WTC11 (cell line): ENCODE measurements around the gene PRKCE.

ENCODE experiments used
- ETV6 ChIP-seq: sonication (generic); formaldehyde crosslinking; IDR thresholded peaks from 2 replicates; pipeline ENCODE4 v1.8.1; 2022; ENCODE audit warnings: mild to moderate bottlenecking, missing genetic modification reagents
- GABPB1 ChIP-seq: sonication (generic); formaldehyde crosslinking; IDR thresholded peaks from 2 replicates; pipeline ENCODE4 v1.8.1; 2023; ENCODE audit warnings: mild to moderate bottlenecking, missing genetic modification reagents
- MAX ChIP-seq: sonication (generic); formaldehyde crosslinking; IDR thresholded peaks from 2 replicates; pipeline ENCODE4 v1.8.0; 2022; ENCODE audit warnings: mild to moderate bottlenecking, missing genetic modification reagents
- MLX ChIP-seq: sonication (generic); formaldehyde crosslinking; IDR thresholded peaks from 2 replicates; pipeline ENCODE4 v1.8.1; 2023; ENCODE audit warnings: mild to moderate bottlenecking, missing genetic modification reagents, moderate library complexity
- MXD4 ChIP-seq: fragments of 250-450 bp; sonication (Bioruptor Pico); IDR thresholded peaks from 2 replicates; pipeline ENCODE4 v1.8.0; 2021; ENCODE audit warnings: mild to moderate bottlenecking, moderate library complexity, borderline replicate concordance
- MYBL2 ChIP-seq: sonication (generic); formaldehyde crosslinking; IDR thresholded peaks from 2 replicates; pipeline ENCODE4 v1.8.1; 2023; ENCODE audit warnings: mild to moderate bottlenecking, moderate library complexity, missing genetic modification reagents
- SP1 ChIP-seq: sonication (generic); formaldehyde crosslinking; conservative IDR thresholded peaks from 2 replicates; pipeline ENCODE4 v1.8.1; 2022; ENCODE audit warnings: missing genetic modification reagents
- ZNF121 ChIP-seq: sonication (generic); formaldehyde crosslinking; IDR thresholded peaks from 2 replicates; pipeline ENCODE4 v1.8.0; 2023; ENCODE audit warnings: missing genetic modification reagents
- ZNF263 ChIP-seq: sonication (generic); formaldehyde crosslinking; IDR thresholded peaks from 2 replicates; pipeline ENCODE4 v1.8.1; 2022; ENCODE audit warnings: low read depth, mild to moderate bottlenecking, moderate library complexity, missing genetic modification reagents
- TF ChIP-seq, protein P1 (sequence below): fragments of 200-600 bp; IDR thresholded peaks from 2 replicates; pipeline ENCODE4 v1.8.0; 2022; ENCODE audit warnings: antibody characterized with exemption
- TF ChIP-seq, protein P2 (sequence below): sonication (generic); formaldehyde crosslinking; IDR thresholded peaks from 2 replicates; pipeline ENCODE4 v1.8.1; 2023; ENCODE audit warnings: mild to moderate bottlenecking, missing genetic modification reagents, borderline replicate concordance
- TF ChIP-seq, protein P3 (sequence below): sonication (generic); formaldehyde crosslinking; IDR thresholded peaks from 2 replicates; pipeline ENCODE4 v1.8.1; 2022; ENCODE audit warnings: missing genetic modification reagents, borderline replicate concordance
- TF ChIP-seq, protein P4 (sequence below): sonication (generic); formaldehyde crosslinking; IDR thresholded peaks from 2 replicates; pipeline ENCODE4 v1.8.0; 2022; ENCODE audit warnings: mild to moderate bottlenecking, missing genetic modification reagents

- no peak for TF ChIP-seq MYBL2 (CRISPR knock-in tag)
- TF ChIP-seq, protein P1, sequence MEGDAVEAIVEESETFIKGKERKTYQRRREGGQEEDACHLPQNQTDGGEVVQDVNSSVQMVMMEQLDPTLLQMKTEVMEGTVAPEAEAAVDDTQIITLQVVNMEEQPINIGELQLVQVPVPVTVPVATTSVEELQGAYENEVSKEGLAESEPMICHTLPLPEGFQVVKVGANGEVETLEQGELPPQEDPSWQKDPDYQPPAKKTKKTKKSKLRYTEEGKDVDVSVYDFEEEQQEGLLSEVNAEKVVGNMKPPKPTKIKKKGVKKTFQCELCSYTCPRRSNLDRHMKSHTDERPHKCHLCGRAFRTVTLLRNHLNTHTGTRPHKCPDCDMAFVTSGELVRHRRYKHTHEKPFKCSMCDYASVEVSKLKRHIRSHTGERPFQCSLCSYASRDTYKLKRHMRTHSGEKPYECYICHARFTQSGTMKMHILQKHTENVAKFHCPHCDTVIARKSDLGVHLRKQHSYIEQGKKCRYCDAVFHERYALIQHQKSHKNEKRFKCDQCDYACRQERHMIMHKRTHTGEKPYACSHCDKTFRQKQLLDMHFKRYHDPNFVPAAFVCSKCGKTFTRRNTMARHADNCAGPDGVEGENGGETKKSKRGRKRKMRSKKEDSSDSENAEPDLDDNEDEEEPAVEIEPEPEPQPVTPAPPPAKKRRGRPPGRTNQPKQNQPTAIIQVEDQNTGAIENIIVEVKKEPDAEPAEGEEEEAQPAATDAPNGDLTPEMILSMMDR, result no peak
- TF ChIP-seq, protein P2, sequence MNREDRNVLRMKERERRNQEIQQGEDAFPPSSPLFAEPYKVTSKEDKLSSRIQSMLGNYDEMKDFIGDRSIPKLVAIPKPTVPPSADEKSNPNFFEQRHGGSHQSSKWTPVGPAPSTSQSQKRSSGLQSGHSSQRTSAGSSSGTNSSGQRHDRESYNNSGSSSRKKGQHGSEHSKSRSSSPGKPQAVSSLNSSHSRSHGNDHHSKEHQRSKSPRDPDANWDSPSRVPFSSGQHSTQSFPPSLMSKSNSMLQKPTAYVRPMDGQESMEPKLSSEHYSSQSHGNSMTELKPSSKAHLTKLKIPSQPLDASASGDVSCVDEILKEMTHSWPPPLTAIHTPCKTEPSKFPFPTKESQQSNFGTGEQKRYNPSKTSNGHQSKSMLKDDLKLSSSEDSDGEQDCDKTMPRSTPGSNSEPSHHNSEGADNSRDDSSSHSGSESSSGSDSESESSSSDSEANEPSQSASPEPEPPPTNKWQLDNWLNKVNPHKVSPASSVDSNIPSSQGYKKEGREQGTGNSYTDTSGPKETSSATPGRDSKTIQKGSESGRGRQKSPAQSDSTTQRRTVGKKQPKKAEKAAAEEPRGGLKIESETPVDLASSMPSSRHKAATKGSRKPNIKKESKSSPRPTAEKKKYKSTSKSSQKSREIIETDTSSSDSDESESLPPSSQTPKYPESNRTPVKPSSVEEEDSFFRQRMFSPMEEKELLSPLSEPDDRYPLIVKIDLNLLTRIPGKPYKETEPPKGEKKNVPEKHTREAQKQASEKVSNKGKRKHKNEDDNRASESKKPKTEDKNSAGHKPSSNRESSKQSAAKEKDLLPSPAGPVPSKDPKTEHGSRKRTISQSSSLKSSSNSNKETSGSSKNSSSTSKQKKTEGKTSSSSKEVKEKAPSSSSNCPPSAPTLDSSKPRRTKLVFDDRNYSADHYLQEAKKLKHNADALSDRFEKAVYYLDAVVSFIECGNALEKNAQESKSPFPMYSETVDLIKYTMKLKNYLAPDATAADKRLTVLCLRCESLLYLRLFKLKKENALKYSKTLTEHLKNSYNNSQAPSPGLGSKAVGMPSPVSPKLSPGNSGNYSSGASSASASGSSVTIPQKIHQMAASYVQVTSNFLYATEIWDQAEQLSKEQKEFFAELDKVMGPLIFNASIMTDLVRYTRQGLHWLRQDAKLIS, result no peak
- no peak for TF ChIP-seq SP1 (CRISPR knock-in tag)
- no peak for TF ChIP-seq MAX (CRISPR knock-in tag)
- no peak for TF ChIP-seq GABPB1 (CRISPR knock-in tag)
- TF ChIP-seq, protein P3, sequence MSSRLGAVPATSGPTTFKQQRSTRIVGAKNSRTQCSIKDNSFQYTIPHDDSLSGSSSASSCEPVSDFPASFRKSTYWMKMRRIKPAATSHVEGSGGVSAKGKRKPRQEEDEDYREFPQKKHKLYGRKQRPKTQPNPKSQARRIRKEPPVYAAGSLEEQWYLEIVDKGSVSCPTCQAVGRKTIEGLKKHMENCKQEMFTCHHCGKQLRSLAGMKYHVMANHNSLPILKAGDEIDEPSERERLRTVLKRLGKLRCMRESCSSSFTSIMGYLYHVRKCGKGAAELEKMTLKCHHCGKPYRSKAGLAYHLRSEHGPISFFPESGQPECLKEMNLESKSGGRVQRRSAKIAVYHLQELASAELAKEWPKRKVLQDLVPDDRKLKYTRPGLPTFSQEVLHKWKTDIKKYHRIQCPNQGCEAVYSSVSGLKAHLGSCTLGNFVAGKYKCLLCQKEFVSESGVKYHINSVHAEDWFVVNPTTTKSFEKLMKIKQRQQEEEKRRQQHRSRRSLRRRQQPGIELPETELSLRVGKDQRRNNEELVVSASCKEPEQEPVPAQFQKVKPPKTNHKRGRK, result no peak
- no peak for TF ChIP-seq ZNF263 (CRISPR knock-in tag)
- TF ChIP-seq, protein P4, sequence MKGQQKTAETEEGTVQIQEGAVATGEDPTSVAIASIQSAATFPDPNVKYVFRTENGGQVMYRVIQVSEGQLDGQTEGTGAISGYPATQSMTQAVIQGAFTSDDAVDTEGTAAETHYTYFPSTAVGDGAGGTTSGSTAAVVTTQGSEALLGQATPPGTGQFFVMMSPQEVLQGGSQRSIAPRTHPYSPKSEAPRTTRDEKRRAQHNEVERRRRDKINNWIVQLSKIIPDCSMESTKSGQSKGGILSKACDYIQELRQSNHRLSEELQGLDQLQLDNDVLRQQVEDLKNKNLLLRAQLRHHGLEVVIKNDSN, result no peak
- no peak for TF ChIP-seq ETV6 (CRISPR knock-in tag)
- no peak for TF ChIP-seq MXD4 (CRISPR knock-in tag)
- no peak for TF ChIP-seq MLX
- no peak for TF ChIP-seq ZNF121
Observed at GRCh38 chr2:45768208-45768607, 116.7 kb downstream of the PRKCE start.
